Naive thymus-derived CD4-positive, alpha-beta T cell (primary cell): Measurements from ENCODE around the gene CHCHD6. TPM values are rescaled to one million over a fixed set of nuclear protein-coding genes. Genes with fewer than 3 reads are reported as not detected.

Experiments used
- ATAC-seq: fragments of 150-1000 bp; cut with Tn5 transposase; 2 replicates; pipeline ENCODE4 v1.10.0; 2021; ENCODE audit warnings: mild to moderate bottlenecking, moderate library complexity
- CTCF ChIA-PET: fragments of 350-600 bp; sonication (Branson Sonifier 250); formaldehyde crosslinking; loops from one replicate; lab custom pipeline; 2021; ENCODE audit warnings: antibody characterized with exemption; lab: Charles Lee
- POLR2A ChIA-PET: fragments of 350-600 bp; sonication (Branson Sonifier 250); formaldehyde crosslinking; loops from one replicate; lab custom pipeline; 2021; ENCODE audit warnings: antibody characterized with exemption, inconsistent platforms; lab: Charles Lee
- DNase-seq, 9 donors: peaks; one replicate each; pipeline versions ENCODE4 v3.0.0 to v3.0.0-alpha.2; 2020 to 2022; ENCODE audit warnings: mixed read lengths in 1 of 9
- H3K27ac ChIP-seq: one replicate; pipeline ENCODE4 v1.7.0; 2013; ENCODE audit warnings: mild to moderate bottlenecking, low read depth, low read length, moderate library complexity
- H3K27me3 ChIP-seq, 2 donors: one replicate each; pipeline ENCODE4 v1.7.0; 2013; ENCODE audit warnings: low read length in 2 of 2, mild to moderate bottlenecking in 2 of 2, moderate library complexity in 2 of 2; ENCODE audit not compliant: control insufficient read depth in 2 of 2, insufficient read depth in 2 of 2
- H3K36me3 ChIP-seq, 3 experiments: 1 replicate in 2 of 3; 2 replicates in 1 of 3; pipeline ENCODE4 v1.7.0; 2013; ENCODE audit warnings: low read length in 3 of 3, mild to moderate bottlenecking in 3 of 3, moderate library complexity in 1 of 3; ENCODE audit not compliant: insufficient read depth in 3 of 3, control insufficient read depth in 2 of 3
- H3K4me1 ChIP-seq, 2 donors: one replicate each; pipeline ENCODE4 v1.7.0; 2013; ENCODE audit warnings: low read length in 2 of 2, mild to moderate bottlenecking in 2 of 2, moderate library complexity in 1 of 2; ENCODE audit not compliant: control insufficient read depth in 2 of 2, insufficient read depth in 2 of 2
- H3K4me3 ChIP-seq: 2 replicates; pipeline ENCODE4 v1.7.0; 2013; ENCODE audit warnings: mild to moderate bottlenecking, low read length
- H3K9me3 ChIP-seq, 3 experiments: 1 replicate in 2 of 3; 2 replicates in 1 of 3; pipeline ENCODE4 v1.7.0; 2013; ENCODE audit warnings: low read length in 3 of 3; ENCODE audit not compliant: control insufficient read depth in 2 of 3
- H3K27ac Mint-ChIP-seq, 9 donors: one replicate each; pipeline ENCODE4 v1.8.0; 2020 to 2022; ENCODE audit warnings: mixed read lengths in 9 of 9, mild to moderate bottlenecking in 8 of 9, moderate library complexity in 5 of 9, inconsistent platforms in 2 of 9
- H3K27me3 Mint-ChIP-seq, 5 donors: one replicate each; pipeline ENCODE4 v1.8.0; 2021 to 2022; ENCODE audit warnings: mixed read lengths in 5 of 5, mild to moderate bottlenecking in 1 of 5
- H3K36me3 Mint-ChIP-seq, 5 donors: one replicate each; pipeline ENCODE4 v1.8.0; 2020 to 2022; ENCODE audit warnings: mixed read lengths in 5 of 5, mild to moderate bottlenecking in 3 of 5, inconsistent platforms in 1 of 5
- H3K4me1 Mint-ChIP-seq, 7 donors: one replicate each; pipeline ENCODE4 v1.8.0; 2020 to 2022; ENCODE audit warnings: mixed read lengths in 7 of 7, mild to moderate bottlenecking in 3 of 7, inconsistent platforms in 1 of 7
- H3K4me3 Mint-ChIP-seq, 10 donors: one replicate each; pipeline ENCODE4 v1.8.0; 2020 to 2022; ENCODE audit warnings: mild to moderate bottlenecking in 10 of 10, mixed read lengths in 10 of 10, moderate library complexity in 6 of 10, inconsistent platforms in 2 of 10
- H3K9me3 Mint-ChIP-seq, 11 donors: one replicate each; pipeline ENCODE4 v1.8.0; 2020 to 2022; ENCODE audit warnings: mixed read lengths in 11 of 11, mild to moderate bottlenecking in 4 of 11, inconsistent platforms in 1 of 11, moderate library complexity in 1 of 11
- intact Hi-C, 2 donors: fragments of 100-400 bp; cut with micrococcal nuclease; formaldehyde crosslinking; loops; one replicate each; pipeline ENCODE4 v1.15.1; 2023
- polyA plus RNA-seq, 2 donors: library from polyadenylated mRNA; unstranded; fragments of 300-500 nt; fragmentation: Illumina TruSeq; gene quantifications; one replicate each; pipeline ENCODE4 v1.2.3, GENCODE V29; 2021
- total RNA-seq, 6 experiments: library from RNA in 5 of 6; stranded (reverse) in 5 of 6; gene quantifications; 1 replicate in 5 of 6; 2 replicates in 1 of 6; pipeline ENCODE4 v1.2.3 and lab custom pipeline; 2021 to 2026

CHCHD6 gene
- total and polyA plus RNA-seq, 7 experiments from 2014 or later, result 5.4 to 15.1 (median 11.0) TPM

DNA sequence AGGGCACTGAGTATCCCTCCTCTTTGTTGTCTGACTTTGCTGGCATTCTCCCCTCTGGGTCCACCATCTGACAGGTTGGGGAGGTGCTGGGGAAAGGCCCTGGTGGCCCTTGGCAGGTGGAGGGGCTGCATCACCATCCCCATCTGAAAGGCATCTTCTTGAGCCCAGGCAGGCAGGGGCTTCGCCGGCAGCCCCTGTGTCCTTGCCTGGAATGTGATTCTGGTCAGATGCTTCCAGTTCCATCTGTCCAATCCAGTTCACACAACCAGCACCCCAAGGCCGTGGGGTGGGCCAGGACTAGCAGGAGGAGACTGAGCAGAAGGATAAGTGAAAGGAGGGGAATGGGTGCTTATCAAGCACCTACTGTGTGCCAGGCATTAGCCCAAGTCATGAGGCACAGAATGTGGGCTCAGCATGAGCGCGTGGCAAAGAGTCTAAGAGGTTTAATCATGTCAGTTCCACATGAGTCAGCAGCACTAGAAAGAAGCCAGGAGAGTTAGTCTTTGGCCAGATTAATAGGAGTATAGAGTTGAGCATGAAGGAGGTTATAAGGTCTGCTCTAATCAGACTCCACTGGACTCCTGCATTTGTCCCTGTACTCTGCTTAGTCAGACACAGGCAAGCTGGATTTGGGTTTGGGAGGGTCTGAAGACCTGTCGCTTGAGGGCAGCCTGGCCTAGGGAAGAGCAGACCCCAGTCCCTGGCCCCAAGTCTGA is 38.7 kb upstream of the CHCHD6 start:
- no peaks in the 10 kb centered on the region for H3K4me1 Mint-ChIP-seq
- intact Hi-C loops, result no loop called here
- H3K4me3 Mint-ChIP-seq, result no peak overlapping the region
- peaks cover 0 to 18% (median 0%) of the 10 kb centered on the region in 5 donors for H3K27me3 Mint-ChIP-seq
- H3K4me1 ChIP-seq, result no peaks in the 10 kb centered on the region
- ChIA-PET POLR2A (no interaction called here), CTCF (no interaction called here)
- no peaks in the 10 kb centered on the region for H3K27me3 ChIP-seq
- H3K36me3 Mint-ChIP-seq, result no peaks in the 10 kb centered on the region
- no peaks in the 10 kb centered on the region for H3K36me3 ChIP-seq
- no peak overlapping the region for H3K27ac Mint-ChIP-seq
- DNase-seq (no peak), ATAC-seq (no peak)
- H3K9me3 ChIP-seq, result no peaks in the 10 kb centered on the region
- H3K4me3 ChIP-seq, result no peak overlapping the region
- peaks cover 0 to 10% (median 3%) of the 10 kb centered on the region in 11 donors for H3K9me3 Mint-ChIP-seq
- no peak overlapping the region for H3K27ac ChIP-seq

DNA sequence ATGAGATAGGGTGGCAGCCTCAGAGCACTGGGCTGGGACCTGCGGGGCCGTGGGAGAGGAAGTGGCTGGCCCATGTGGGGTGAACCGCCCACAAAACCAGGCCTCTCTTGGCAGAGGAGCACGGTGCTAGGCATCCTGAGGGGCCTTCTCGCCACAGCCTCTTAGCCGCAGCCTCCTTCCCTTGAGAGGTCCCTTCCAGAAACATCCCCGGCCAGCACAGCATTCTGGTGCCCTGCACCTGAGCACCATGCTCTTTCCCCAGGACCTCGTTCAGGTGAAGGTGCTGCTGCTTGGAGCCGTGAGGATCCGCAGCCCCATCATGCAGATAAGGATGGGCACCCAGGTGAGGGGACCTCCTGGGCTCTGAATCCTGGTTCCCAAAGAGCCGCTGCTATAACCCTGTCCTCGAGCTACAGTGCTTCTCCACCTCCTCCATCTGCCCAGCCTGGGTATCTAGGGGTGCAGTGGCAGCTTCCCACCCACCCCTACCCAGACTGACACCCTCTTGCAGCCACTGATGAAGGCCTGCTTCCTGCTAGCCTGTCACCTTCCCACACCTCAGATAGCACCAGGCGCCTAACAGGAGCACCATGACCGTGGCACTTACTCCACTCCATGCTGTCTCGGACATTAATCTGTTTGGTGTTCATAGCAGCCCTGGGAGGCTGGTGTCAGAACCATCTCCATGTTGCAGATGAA is 37.9 kb upstream of the CHCHD6 start:
- ChIA-PET POLR2A (no interaction called here), CTCF (no interaction called here)
- intact Hi-C loops, result no loop called here
- peaks cover 2 to 16% (median 8%) of the 10 kb centered on the region in 11 donors for H3K9me3 Mint-ChIP-seq
- H3K4me3 Mint-ChIP-seq, result no peak overlapping the region
- Histone ChIP-seq H3K27me3 (no peaks in the 10 kb centered on the region), H3K36me3 (no peaks in the 10 kb centered on the region), H3K4me3 (no peak overlapping the region), H3K4me1 (no peaks in the 10 kb centered on the region), H3K9me3 (peaks cover 0 to 3% (median 0%) of the 10 kb centered on the region in 3 experiments), H3K27ac (no peak overlapping the region)
- H3K27ac Mint-ChIP-seq, result no peak overlapping the region
- peaks cover 0 to 4% (median 2%) of the 10 kb centered on the region in 5 donors for H3K36me3 Mint-ChIP-seq
- DNase-seq, result no peak
- H3K27me3 Mint-ChIP-seq, result peaks cover 0 to 18% (median 0%) of the 10 kb centered on the region in 5 donors
- peaks cover 0 to 3% (median 0%) of the 10 kb centered on the region in 7 donors for H3K4me1 Mint-ChIP-seq
- no peak for ATAC-seq

DNA sequence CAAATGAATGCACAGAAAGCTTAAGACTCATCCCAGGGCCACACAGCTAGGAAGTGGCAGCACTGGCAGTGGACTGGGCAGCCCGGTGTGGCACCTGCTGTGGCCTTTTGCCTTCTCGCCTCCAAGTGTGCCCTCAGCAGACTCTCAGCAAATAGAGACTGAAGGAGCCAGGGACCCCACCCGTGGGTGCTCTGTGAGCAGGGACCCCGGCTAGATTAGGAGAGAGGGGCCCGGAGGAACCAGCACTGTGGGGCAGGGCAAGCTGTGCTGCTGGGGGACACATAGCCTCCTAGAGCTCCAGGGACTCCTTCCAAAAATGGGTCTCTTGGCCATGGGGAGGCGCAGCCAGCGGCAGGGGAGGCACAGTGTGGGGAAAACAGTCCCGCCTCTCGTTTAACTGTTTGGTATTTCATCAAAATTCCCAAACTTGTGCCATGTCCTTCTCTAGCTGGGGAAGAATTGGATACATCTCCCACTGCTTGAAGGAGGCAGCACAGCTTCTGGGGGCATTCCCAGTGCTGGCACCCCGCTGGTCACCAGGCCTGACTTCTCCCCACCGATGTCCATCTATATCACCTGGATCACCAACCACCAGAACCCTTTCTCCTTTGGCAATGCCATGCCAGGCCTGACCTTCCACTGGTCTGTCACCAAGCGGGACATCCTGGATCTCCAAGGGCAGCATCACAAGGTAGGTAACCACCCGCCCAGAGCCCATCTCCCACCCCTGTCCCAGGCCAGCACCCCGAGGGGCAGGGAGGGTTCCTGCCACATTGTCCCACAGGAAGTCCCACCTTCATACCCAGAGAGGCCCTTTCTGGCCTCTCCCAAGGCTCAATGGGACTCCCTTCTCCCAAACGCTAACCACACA is 37.1 kb upstream of the CHCHD6 start:
- no peak for DNase-seq
- no peaks in the 10 kb centered on the region for H3K36me3 ChIP-seq
- peaks cover 0 to 7% (median 0%) of the 10 kb centered on the region in 3 experiments for H3K9me3 ChIP-seq
- H3K4me1 ChIP-seq, result no peaks in the 10 kb centered on the region
- H3K27ac ChIP-seq, result no peak overlapping the region
- H3K4me3 ChIP-seq, result no peak overlapping the region
- peaks cover 0 to 7% (median 0%) of the 10 kb centered on the region in 7 donors for H3K4me1 Mint-ChIP-seq
- no peak for ATAC-seq
- H3K4me3 Mint-ChIP-seq, result no peak overlapping the region
- ChIA-PET CTCF (no interaction called here), POLR2A (no interaction called here)
- intact Hi-C loops, result no loop called here
- H3K27me3 Mint-ChIP-seq, result peaks cover 0 to 18% (median 0%) of the 10 kb centered on the region in 5 donors
- H3K27ac Mint-ChIP-seq, result no peak overlapping the region
- H3K36me3 Mint-ChIP-seq, result peaks cover 0 to 6% (median 5%) of the 10 kb centered on the region in 5 donors
- H3K27me3 ChIP-seq, result no peaks in the 10 kb centered on the region
- peaks cover 7 to 21% (median 9%) of the 10 kb centered on the region in 11 donors for H3K9me3 Mint-ChIP-seq

DNA sequence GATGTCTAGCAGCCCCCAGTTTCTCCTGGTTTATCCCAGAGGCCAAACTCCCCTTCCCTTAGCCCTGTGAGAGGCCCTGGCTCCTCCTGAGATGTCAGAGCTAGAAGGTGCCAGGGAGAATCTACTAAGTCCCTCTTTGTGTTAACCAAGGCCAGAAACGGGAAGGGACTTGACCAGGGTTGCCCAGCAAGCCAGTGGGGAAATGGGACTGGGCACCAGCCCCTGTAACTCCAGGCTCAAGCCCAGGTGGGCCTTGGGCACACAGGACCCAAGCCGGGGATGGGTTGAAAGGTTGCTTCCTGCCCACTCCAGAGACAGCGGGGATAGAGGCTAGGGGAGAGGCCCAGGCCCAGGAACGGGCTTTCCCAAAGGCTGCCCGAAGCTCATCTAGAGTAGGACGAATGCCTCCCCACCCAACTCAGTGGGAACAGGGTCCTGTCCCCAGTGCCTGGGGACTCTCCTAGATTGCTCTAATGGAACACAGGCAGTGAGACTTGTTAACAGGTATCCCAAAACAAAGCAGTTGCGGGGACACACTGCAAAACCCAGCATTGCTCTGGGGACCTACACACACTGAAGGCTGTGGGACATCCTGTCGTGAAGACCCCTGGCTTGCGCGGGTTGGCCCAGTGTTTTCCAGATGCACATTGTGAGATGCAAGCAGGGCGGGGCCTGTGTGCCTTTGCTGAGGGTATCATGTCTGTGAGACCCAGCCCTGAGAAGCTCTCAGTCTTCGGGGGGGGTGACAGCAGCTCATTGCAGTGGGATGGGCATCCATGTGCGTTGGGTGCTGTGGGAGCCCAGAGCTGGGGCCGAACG is 36.2 kb upstream of the CHCHD6 start:
- Mint-ChIP-seq H3K4me1 (peaks cover 0 to 7% (median 0%) of the 10 kb centered on the region in 7 donors), H3K9me3 (peaks cover 7 to 21% (median 9%) of the 10 kb centered on the region in 11 donors), H3K36me3 (peaks cover 0 to 6% (median 5%) of the 10 kb centered on the region in 5 donors), H3K27ac (no peak overlapping the region), H3K27me3 (peaks cover 0 to 10% (median 0%) of the 10 kb centered on the region in 5 donors), H3K4me3 (no peak overlapping the region)
- Histone ChIP-seq H3K36me3 (no peaks in the 10 kb centered on the region), H3K27me3 (no peaks in the 10 kb centered on the region), H3K4me1 (no peaks in the 10 kb centered on the region), H3K4me3 (no peak overlapping the region), H3K9me3 (peaks cover 0 to 7% (median 0%) of the 10 kb centered on the region in 3 experiments), H3K27ac (no peak overlapping the region)
- DNase-seq (no peak), ATAC-seq (no peak)
- POLR2A ChIA-PET, result no interaction called here
- CTCF ChIA-PET, result no interaction called here
- intact Hi-C loops, result no loop called here

DNA sequence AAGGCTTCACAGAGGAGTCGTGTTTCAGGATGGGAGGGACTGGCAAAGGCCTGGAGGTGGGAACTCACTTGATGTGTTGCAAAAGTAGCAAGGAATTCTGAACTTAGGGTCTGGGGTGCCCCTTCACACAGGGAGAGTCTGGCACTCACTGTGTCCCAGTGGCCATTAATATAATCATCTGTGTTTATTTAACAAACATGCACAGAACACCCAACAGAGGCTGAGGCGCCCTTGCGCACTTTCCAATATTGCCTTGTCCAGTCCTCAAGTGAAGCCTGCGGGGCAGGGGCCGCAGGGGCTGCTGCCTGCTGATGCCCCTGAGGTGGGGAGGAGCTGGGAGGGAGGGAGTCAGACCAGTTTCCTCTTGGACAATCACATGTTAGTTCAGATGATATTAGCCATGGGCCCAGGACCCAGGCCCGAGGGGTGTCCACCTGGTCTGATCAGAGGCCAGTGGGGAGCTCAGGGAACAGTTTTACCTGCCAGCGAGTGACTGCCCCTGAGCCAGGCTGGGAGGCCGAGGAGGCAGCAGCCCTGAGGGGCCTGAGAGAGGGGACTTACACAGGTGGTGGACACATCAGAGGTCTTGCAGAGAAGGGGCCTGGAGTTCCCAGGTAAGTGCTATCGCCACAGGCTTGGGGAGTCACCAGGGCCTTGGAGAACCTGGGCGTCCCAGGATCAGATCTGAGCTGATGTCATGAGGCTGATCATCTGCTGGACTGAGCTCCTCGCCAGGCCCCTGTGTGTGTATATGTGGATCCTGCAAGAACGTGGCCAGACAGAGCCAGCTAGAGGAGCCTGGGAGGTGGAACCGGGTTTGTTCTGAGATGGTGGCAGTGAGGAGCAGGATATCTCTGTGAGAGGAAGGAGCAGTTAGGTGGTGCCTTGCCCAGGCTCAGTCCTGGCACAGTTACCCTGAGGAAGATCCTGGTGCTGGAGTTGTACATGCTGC is 35.3 kb upstream of the CHCHD6 start:
- H3K4me1 Mint-ChIP-seq, result peaks cover 0 to 7% (median 0%) of the 10 kb centered on the region in 7 donors

More for the DNA sequence above, 35.3 kb upstream of the CHCHD6 start:
- DNase-seq (no peak), ATAC-seq (no peak)
- Histone ChIP-seq H3K4me1 (no peaks in the 10 kb centered on the region), H3K9me3 (peaks cover 0 to 7% (median 0%) of the 10 kb centered on the region in 3 experiments), H3K27ac (no peak overlapping the region), H3K4me3 (no peak overlapping the region), H3K36me3 (no peaks in the 10 kb centered on the region), H3K27me3 (no peaks in the 10 kb centered on the region)
- no peak overlapping the region for H3K27ac Mint-ChIP-seq
- intact Hi-C loops, result no loop called here
- H3K27me3 Mint-ChIP-seq, result peaks cover 0 to 3% (median 0%) of the 10 kb centered on the region in 5 donors
- ChIA-PET POLR2A (no interaction called here), CTCF (no interaction called here)
- peaks cover 7 to 26% (median 13%) of the 10 kb centered on the region in 11 donors for H3K9me3 Mint-ChIP-seq
- no peak overlapping the region for H3K4me3 Mint-ChIP-seq
- peaks cover 0 to 6% (median 5%) of the 10 kb centered on the region in 5 donors for H3K36me3 Mint-ChIP-seq
